Measurements from ENCODE around the gene CHRNE. TPM values are rescaled to one million over a fixed set of nuclear protein-coding genes. Genes with fewer than 3 reads are reported as not detected.

Gene CHRNE
- total and polyA plus RNA-seq, 2 of the 4 experiments (the other 2 are of a cell fraction) = under 0.01 to 0.21 TPM

GRCh38 chr17:4936436-4936835, 33.5 kb upstream of the CHRNE start:
- WGBS, 2 experiments (ENCODE audit: extremely low coverage in 2 of 2, insufficient read length in 1 of 2) = 80% methylated on average over 1 of the region's 3 CpGs; no CpG with 5 or more reads in 1 of the 2 experiments
- no peak for ATAC-seq (ENCODE audit: low read depth)

More at GRCh38 chr17:4936436-4936835, 33.5 kb upstream of the CHRNE start:
- no peak overlapping the region for H3K4me2 ChIP-seq (ENCODE audit: low read depth, low read length)
- no peak overlapping the region for H3K4me3 ChIP-seq (ENCODE audit: insufficient read depth, low read depth, low read length)
- peaks cover 19% of the 10 kb centered on the region for H3K36me3 ChIP-seq (ENCODE audit: control insufficient read depth, insufficient read depth, low read length)
- H3K23ac ChIP-seq (ENCODE audit: low read depth, low read length) = no peak overlapping the region
- dilution Hi-C loops (cut with HindIII; ENCODE audit: low sequenced_read_pairs, unreplicated experiment) = no loop called here
- H2BK5ac ChIP-seq (ENCODE audit: low read depth, low read length, poor library complexity, severe bottlenecking) = no peak overlapping the region
- H4K20me1 ChIP-seq (ENCODE audit: insufficient read depth, low read length) = 0 out of 2 replicates have a peak, but pooled peaks cover 7% of the 10 kb centered on the region
- H3K14ac ChIP-seq (replicated peaks; ENCODE audit: low read depth, low read length) = no peak overlapping the region
- H3K79me1 ChIP-seq (ENCODE audit: low read depth in 1 of 2, low read length in 2 of 2) = peaks cover 17 to 28% of the 10 kb centered on the region in 2 experiments; a peak in 3 of 4 replicates
- no TSS peak for BruUV-seq (replicated peaks)
- no peak overlapping the region for H2AFZ ChIP-seq (replicated peaks; ENCODE audit: low read length, poor library complexity)
- no peak overlapping the region for H4K91ac ChIP-seq (ENCODE audit: insufficient read depth, low read depth, low read length)
- in situ Hi-C loops (cut with MboI; ENCODE audit: low sequenced_read_pairs) = no loop called here
- H2BK120ac ChIP-seq (ENCODE audit: low read depth, low read length) = no peak overlapping the region
- no peak overlapping the region for H3K56ac ChIP-seq (ENCODE audit: extremely low read depth, insufficient read depth, low read length)
- H2AK9ac ChIP-seq (replicated peaks; ENCODE audit: low read depth, low read length, poor library complexity) = no peak overlapping the region
- ChIA-PET POLR2A (ENCODE audit: unreplicated experiment) (no interaction called here), CTCF (interaction anchor here (1.5 kb wide), 1 partner anchor 27 kb away, joined by 3 read pairs; no protein-coding TSS in a partner anchor)
- peaks cover 14% of the 10 kb centered on the region for H3K4me1 ChIP-seq (ENCODE audit: control insufficient read depth, insufficient read depth, low read length)
- H3K4ac ChIP-seq (ENCODE audit: low read depth, low read length) = no peak overlapping the region
- H2AK5ac ChIP-seq (ENCODE audit: low read depth, low read length) = no peak overlapping the region
- TF ChIP-seq RCOR1 (IDR thresholded peaks at IDR 0.05; ENCODE audit: insufficient replicate concordance, low read length) (no peak), MAZ (IDR thresholded peaks at IDR 0.05; ENCODE audit: borderline replicate concordance, low read depth, low read length) (no peak)
- H3K27ac ChIP-seq (ENCODE audit: insufficient read depth, low read length) = no peak overlapping the region
- no peak overlapping the region for H2BK20ac ChIP-seq (ENCODE audit: low read depth, low read length)
- no peak overlapping the region for H4K8ac ChIP-seq (ENCODE audit: low read depth in 2 of 2, low read length in 2 of 2)
- DNase-seq = no peak
- H4K5ac ChIP-seq (ENCODE audit: low read depth, low read length) = no peak overlapping the region
- H3K9me3 ChIP-seq (ENCODE audit: control insufficient read depth, insufficient read depth, low read length) = no peaks in the 10 kb centered on the region
- H3K9ac ChIP-seq (ENCODE audit: low read depth, low read length) = no peak overlapping the region
- H3K18ac ChIP-seq (ENCODE audit: low read depth, low read length) = no peak overlapping the region
- H3K9me1 ChIP-seq (ENCODE audit: insufficient read depth, low read length) = peaks cover 17% of the 10 kb centered on the region
- H2BK15ac ChIP-seq (ENCODE audit: low read depth, low read length) = no peak overlapping the region
- intact Hi-C loops (cut with micrococcal nuclease) = no loop called here
- no peaks in the 10 kb centered on the region for H3K27me3 ChIP-seq (ENCODE audit: control insufficient read depth, insufficient read depth, low read length)
